Anterior cingulate cortex (tissue), 58 donors: Measurements from ENCODE around the gene LUZP2.
A peak's percentile ranks its signal among the peaks of the same experiment; 100 is the strongest.

Experiments
- DNase-seq, 58 donors: peaks; one replicate each; lab custom pipeline; 2025; lab: John Stamatoyannopoulos, UW

LUZP2 gene

DNA sequence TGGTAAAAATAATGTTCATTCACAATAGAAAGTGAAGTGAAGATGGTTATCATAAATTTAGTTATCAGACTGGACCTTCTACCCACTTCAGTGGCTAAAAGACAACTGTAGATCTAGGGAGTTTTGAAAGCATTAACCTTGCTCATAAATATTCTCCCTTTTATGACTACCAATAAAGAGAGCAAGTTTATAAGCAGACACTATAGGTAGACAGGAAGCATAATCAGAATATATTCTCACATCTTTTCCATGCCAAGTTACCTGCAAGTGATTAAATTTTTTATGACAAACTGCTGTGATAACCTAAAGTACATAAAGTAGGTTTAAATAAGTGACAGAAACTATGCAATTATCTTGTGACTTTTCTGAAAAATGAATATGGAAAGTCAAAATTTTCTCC, 62.5 kb downstream of the LUZP2 start:
- DNase-seq, result no peak

GRCh38 chr11:24560324-24560723, 63.5 kb downstream of the LUZP2 start:
- DNase-seq, result no peak

DNA sequence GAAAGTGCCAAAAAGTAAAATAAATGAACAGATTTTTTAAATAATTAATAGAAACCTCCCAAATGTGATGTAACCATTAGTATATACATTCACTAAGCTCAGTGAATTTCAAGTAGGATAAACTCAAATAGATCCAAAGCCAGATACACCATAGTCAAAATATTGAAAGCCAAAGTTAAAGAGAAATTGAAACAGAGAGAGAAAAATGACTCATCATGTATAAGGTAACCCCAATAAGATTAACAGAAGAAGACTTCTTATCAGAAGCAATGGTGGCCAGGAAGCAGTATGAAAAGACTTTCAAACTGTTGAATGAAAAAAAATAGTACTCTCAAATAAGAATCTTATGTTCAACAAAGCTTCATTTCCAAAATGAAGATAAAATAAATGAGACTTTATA, 70.5 kb downstream of the LUZP2 start:
- no peak for DNase-seq

GRCh38 chr11:24572376-24572775, 75.5 kb downstream of the LUZP2 start:
- DNase-seq, result no peak

GRCh38 chr11:24574461-24574860, 77.6 kb downstream of the LUZP2 start:
- no peak for DNase-seq

DNA sequence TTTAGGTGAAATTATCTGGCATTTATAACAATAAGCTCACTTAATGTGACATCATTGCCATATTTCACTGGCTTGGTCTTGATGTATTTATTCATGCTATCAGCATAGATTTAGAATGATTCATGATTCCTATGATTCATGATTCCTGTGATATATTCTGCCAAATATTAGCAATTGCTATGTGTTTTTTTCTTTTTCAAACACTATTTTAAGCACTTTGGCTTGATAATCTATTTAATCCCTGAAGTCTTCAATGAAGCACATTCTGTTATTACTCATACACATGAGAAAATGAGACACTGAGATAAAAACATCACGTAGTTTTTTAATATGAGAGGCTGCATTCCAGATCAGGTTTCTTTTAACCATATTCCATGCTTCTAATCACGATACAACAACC, 78.5 kb downstream of the LUZP2 start:
- no peak for DNase-seq

- no peak for DNase-seq
These were observed 88.3 kb downstream of the LUZP2 start for GRCh38 chr11:24585192-24585591.

GRCh38 chr11:24587635-24588034, 90.8 kb downstream of the LUZP2 start:
- DNase-seq, result no peak

DNA sequence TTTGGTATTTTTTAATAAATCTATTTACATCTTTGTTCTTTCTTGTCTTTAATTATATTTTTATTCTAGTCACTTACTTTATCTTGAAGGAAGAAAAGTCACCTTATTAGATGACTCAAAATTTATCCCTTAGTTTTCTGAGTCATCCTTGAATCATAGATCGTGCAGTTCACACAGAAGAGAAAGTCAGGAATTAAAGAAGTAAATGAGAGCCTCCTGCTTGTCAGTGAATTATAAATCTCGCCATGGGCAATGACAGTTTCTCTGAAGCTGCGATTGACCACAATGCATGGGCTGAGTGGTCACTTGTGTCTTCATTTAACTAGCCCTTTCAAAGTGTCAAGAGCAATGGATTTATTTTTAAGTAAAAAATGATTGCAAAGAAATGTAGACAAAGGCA, 91.2 kb downstream of the LUZP2 start:
- DNase-seq, result no peak

- DNase-seq, result no peak
These were observed 92.2 kb downstream of the LUZP2 start for GRCh38 chr11:24589064-24589463.

DNA sequence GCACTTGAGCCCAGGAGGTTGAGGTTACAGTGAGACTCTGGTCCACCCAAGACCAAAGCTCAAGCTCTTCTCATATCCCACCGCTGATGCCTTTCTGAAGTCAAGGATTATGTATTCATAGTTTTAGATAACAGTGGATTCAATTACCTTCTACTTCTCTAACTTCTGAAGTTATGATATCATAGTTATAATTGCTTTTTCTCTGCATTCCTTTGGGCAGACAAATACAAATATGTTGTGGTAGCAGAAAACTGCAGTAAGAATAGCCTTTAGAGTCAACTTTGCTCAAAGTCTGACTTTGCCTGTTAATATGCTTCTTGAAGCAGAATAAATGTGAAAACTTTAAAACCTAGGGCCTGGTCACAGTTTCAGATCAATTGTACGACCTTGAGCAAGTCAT, 94.4 kb downstream of the LUZP2 start:
- no peak for DNase-seq

- no peak for DNase-seq
These were observed 95.5 kb downstream of the LUZP2 start for GRCh38 chr11:24592360-24592759.

GRCh38 chr11:24593332-24593731, 96.5 kb downstream of the LUZP2 start:
- DNase-seq, result no peak

DNA sequence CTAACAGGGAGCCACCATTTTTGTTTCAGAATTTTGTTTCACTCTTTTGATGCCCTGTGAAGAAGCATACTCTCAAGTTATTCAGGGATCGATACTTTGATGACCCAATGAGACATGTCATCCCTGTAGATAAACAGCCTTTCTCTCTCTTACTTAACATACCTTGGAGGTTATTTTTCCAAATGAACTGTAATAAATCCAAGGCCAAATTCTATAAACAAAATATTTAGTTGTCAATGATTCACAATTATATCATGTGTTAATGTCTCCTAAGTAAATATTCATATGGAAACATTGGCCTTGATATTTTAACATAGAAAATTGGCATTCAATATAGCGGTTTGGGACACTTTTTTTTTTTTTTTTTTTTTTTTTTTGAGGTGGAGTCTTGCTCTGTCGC, 97.5 kb downstream of the LUZP2 start:
- no peak for DNase-seq

- DNase-seq, result no peak
These were observed 101.8 kb downstream of the LUZP2 start for GRCh38 chr11:24598641-24599040.

- peak in 4 of 58 donors; percentile 1 to 25 (median 18) for DNase-seq
These were observed 112.6 kb downstream of the LUZP2 start for GRCh38 chr11:24609192-24610119.

DNA sequence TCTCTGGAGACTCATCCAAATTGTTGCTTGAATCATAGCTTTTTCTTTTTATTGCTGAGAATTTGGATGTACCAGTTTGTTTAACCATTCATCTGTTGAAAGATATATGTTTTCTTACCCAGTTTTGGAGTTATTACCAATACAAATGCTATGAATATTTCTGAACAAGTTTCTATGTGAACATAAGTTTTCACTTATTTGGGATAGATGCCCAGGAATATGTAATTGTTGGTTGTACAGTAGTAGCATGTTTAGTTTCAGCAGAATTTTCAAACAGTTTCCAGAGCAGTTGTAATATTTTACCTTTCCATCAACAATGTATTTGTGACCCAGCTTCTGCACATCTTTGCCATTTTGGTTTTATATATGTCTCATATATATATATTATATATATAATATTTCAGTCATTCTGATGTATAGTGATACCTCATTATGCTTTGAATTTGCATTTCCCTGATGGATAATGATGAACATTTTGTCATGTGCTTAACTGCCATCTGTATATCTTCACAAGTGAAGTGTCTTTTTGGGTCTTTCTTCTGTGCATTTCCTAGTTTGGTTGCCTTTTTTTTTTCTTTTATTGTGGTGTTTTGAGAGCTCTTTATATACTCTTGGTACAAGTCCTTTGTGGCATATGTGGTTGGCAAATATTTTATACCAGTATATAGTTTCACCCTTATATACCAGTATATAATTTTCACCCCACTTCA, 118.8 kb downstream of the LUZP2 start:
- DNase-seq, result no peak

DNA sequence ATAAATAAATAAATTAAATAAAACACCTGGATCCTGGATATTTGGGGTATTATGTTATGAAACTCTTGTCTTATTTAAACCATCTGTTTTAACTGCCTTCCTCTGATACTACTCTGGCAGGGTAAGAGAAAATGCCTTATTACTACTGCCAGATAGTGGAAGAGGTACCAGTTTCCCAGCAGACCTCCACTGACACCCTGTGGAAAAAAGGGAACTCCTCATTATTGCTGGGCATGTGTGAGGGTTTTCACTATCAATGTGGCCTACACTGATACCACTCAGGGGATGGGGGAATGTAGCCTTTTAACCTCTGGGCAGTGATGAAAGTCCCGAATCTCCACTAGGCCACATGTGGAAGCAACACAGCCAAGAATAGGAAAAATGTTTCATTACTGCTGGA, 121.0 kb downstream of the LUZP2 start:
- no peak for DNase-seq

GRCh38 chr11:24619900-24620299, 123.0 kb downstream of the LUZP2 start:
- no peak for DNase-seq

- DNase-seq, result no peak
These were observed 125.4 kb downstream of the LUZP2 start for GRCh38 chr11:24622262-24622661.

DNA sequence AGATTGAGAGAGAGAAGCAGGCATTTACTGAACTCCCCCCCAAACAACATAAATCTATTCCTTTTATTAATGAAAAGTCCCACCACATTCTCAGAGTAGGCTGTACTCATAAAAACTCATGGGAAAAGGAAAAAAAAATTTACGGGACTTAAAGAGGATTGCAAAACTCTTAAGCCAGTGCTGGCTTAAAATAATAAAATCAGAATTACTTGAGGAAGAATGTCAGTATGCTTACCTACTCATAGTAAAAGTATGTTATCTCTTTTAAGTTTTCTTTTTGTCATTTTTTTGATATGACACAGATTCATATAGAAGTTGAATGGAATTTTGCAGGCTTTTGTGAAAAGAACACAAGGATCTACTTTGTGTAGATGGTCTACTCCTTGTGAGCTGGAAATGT, 126.3 kb downstream of the LUZP2 start:
- no peak for DNase-seq

DNA sequence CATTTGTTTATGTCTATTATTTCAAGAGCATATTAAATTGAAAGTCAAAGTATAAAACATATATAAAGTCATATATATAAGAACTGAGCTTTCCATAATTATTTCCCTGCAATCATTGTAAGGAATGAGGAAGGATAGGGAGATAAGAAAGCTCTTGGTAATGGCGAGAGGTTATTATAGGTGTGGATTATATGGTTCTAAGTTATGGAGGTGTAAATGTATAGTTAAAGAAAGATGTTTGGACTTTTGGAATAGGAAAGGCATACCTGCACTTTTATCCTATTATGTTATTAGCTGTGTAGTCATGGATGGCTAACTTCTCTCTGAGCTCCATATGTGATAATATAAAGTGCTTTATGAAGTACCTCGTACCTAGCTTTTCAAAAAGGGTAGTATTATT, 127.6 kb downstream of the LUZP2 start:
- no peak for DNase-seq
